Adrenal gland (tissue), 5 donors: ENCODE results near the gene ENOX1.

Experiments used
- POLR2A ChIP-seq, 2 donors: fragments of 450-650 bp; IDR thresholded peaks; one replicate each; pipeline ENCODE4 v1.6.1; 2017; ENCODE audit warnings: antibody characterized with exemption in 2 of 2, mild to moderate bottlenecking in 2 of 2, moderate library complexity in 1 of 2
- TF ChIP-seq, protein P1 (sequence below), 6 experiments: fragments of 450-650 bp in 4 of 6; fragments of 200-600 bp in 2 of 6; sonication (generic) in 1 of 6; IDR thresholded peaks; 1 replicate in 5 of 6; 2 replicates in 1 of 6; pipeline versions ENCODE4 v1.5.1 to v1.8.0; 2016 to 2021; ENCODE audit warnings: antibody characterized with exemption in 6 of 6, mild to moderate bottlenecking in 2 of 6, moderate library complexity in 1 of 6
- donor health status: DM: no; HTN: no; CAD: no.

DNA sequence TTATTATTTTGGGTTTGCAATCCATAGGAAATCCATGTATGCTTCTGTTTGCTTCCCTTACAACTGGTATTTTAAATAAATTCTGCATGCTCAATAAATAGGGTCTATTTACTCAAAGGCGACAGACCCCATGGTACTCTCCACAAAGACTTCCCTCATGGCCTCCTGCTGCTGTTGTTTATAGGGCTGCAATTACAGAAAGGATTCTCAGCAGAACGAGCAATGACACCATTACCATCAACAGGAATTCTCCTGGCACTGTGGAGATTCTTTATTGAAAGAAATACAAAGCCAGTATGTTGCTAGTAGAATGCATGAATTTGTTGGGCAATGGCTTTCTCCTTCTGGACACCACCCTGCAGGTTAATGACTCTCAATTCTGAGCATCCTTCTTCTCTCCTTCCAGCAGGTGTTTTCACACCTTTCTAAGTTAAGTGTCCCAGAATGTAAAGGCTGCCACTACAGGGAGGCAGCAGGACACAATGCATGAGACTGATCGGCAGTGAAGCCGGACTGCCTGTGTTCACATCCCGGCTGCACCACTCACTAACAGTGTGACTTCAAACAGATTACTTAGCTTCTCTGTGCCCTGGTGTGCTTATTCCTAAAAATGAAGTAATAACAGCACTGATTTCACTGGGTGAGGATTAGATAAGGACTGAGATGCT is 403.1 kb downstream of the ENOX1 start:
- no peak for TF ChIP-seq POLR2A (IDR thresholded peaks at IDR 0.05)
- TF ChIP-seq, protein P1, sequence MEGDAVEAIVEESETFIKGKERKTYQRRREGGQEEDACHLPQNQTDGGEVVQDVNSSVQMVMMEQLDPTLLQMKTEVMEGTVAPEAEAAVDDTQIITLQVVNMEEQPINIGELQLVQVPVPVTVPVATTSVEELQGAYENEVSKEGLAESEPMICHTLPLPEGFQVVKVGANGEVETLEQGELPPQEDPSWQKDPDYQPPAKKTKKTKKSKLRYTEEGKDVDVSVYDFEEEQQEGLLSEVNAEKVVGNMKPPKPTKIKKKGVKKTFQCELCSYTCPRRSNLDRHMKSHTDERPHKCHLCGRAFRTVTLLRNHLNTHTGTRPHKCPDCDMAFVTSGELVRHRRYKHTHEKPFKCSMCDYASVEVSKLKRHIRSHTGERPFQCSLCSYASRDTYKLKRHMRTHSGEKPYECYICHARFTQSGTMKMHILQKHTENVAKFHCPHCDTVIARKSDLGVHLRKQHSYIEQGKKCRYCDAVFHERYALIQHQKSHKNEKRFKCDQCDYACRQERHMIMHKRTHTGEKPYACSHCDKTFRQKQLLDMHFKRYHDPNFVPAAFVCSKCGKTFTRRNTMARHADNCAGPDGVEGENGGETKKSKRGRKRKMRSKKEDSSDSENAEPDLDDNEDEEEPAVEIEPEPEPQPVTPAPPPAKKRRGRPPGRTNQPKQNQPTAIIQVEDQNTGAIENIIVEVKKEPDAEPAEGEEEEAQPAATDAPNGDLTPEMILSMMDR (IDR thresholded peaks at IDR 0.05), result no peak
